ENCODE measurements around the gene KIZ.

KIZ gene

DNA sequence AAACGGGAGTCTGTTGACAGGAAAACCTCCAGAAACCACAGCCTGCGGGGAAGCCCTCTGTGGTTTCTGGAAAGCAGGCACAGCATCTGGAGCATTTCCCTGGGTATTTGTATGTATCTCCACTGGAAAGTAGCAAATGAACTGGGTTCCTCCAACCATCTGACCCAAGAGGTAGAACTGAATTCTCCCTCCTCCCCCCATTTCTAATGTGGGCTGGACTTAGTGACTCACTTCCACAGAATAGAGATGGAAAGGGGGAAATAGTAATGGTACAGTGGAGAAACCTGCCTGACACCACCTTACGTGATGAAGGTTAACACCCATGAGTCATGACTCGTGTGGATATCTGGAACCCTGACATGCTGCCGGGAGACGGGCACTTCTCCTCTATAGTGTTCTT, 125.4 kb downstream of the KIZ start:
- TF ChIP-seq, protein P1, sequence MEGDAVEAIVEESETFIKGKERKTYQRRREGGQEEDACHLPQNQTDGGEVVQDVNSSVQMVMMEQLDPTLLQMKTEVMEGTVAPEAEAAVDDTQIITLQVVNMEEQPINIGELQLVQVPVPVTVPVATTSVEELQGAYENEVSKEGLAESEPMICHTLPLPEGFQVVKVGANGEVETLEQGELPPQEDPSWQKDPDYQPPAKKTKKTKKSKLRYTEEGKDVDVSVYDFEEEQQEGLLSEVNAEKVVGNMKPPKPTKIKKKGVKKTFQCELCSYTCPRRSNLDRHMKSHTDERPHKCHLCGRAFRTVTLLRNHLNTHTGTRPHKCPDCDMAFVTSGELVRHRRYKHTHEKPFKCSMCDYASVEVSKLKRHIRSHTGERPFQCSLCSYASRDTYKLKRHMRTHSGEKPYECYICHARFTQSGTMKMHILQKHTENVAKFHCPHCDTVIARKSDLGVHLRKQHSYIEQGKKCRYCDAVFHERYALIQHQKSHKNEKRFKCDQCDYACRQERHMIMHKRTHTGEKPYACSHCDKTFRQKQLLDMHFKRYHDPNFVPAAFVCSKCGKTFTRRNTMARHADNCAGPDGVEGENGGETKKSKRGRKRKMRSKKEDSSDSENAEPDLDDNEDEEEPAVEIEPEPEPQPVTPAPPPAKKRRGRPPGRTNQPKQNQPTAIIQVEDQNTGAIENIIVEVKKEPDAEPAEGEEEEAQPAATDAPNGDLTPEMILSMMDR (conservative IDR thresholded peaks at IDR 0.05; ENCODE audit: low read depth, low read length): no peak
- peak; percentile 13 for DNase-seq (ENCODE audit: low read depth)
- H3K4me3 ChIP-seq (ENCODE audit: low read depth, low read length): no peak overlapping the region

- H3K4me3 ChIP-seq (ENCODE audit: low read depth, low read length): no peak overlapping the region
- TF ChIP-seq, protein P1 (conservative IDR thresholded peaks at IDR 0.05; ENCODE audit: low read depth, low read length): no peak
- no peak for DNase-seq (ENCODE audit: low read depth)
Observed at GRCh38 chr20:21257192-21257591, 131.3 kb downstream of the KIZ start.

- DNase-seq (ENCODE audit: low read depth): no peak
- no peak overlapping the region for H3K4me3 ChIP-seq (ENCODE audit: low read depth, low read length)
- TF ChIP-seq, protein P1 (conservative IDR thresholded peaks at IDR 0.05; ENCODE audit: low read depth, low read length): no peak
Observed at GRCh38 chr20:21258411-21258810, 132.5 kb downstream of the KIZ start.

DNA sequence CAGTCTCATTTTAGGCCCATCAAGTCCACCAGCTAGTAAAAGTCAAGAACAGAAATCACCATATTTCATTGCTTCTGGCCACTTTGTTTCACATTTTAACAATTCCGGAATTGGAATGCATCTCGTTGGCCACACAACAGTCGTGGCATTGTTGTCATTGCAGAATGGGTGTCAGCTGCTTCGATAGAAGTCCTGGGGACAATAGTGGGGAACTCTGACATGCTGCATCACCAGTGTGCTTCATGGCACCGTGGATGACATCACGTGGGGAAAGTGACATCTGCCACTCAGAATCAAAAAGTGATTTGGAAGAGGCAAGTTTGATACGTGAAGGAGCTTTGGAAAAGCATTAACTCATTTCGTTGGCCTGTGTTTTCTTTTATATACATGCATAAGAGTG, 133.5 kb downstream of the KIZ start:
- no peak for DNase-seq (ENCODE audit: low read depth)
- TF ChIP-seq, protein P1 (conservative IDR thresholded peaks at IDR 0.05; ENCODE audit: low read depth, low read length): no peak
- H3K4me3 ChIP-seq (ENCODE audit: low read depth, low read length): no peak overlapping the region

GRCh38 chr20:21262812-21263211, 136.9 kb downstream of the KIZ start:
- no peak overlapping the region for H3K4me3 ChIP-seq (ENCODE audit: low read depth, low read length)
- TF ChIP-seq, protein P1 (conservative IDR thresholded peaks at IDR 0.05; ENCODE audit: low read depth, low read length): no peak
- no peak for DNase-seq (ENCODE audit: low read depth)

- no peak overlapping the region for H3K4me3 ChIP-seq (ENCODE audit: low read depth, low read length)
- DNase-seq (ENCODE audit: low read depth): no peak
- TF ChIP-seq, protein P1 (conservative IDR thresholded peaks at IDR 0.05; ENCODE audit: low read depth, low read length): no peak
Observed at GRCh38 chr20:21265261-21266190, 139.6 kb downstream of the KIZ start.

DNA sequence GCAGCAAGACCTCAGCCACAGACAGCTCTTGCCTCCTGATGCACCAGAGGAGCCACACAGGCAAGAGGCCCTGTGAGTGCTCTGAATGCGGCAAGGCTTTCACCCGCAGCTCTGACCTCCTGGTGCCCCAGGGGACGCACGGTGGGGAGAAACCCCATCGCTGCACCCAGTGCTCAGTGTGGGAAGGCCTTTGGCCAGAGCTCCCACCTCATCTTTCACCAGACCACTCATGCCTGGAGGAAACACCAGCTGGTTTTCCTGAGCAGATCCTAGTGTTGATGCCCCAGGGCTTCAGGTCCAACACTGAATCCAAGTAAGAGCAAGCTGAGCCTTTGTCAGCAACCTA, 140.3 kb downstream of the KIZ start:
- DNase-seq (ENCODE audit: low read depth): no peak
- no peak overlapping the region for H3K4me3 ChIP-seq (ENCODE audit: low read depth, low read length)
- TF ChIP-seq, protein P1 (conservative IDR thresholded peaks at IDR 0.05; ENCODE audit: low read depth, low read length): no peak
